NCI-H69 (cell line): ENCODE measurements around the gene AASDH.

ENCODE experiments used
- DNase-seq: peaks from one replicate; lab custom pipeline; 2025; lab: John Stamatoyannopoulos, UW

The AASDH gene

GRCh38 chr4:56316011-56316650 lies 71.2 kb downstream of the AASDH start:
- no peak for DNase-seq

DNA sequence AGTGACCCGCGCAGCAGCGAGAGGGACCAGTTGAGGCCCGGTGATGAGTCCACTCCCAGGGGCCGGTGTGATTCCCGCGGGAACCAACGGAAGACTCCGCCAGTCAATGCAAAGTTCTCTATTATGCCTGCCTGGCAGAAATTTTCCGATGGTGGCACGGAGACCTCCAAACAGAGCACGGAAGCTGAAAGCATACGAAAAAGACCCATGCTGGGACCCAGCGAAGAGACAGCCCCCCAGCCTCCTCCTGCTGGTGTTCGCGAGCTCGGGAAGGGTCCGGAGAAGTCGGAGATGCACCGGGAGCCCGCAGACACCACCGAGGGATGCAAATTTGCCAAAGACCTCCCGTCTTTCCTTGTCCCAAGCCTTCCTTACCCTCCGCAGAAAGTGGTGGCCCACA lies 71.7 kb downstream of the AASDH start:
- no peak for DNase-seq

- DNase-seq, result no peak
Observed at GRCh38 chr4:56315041-56315440, 72.2 kb downstream of the AASDH start.

GRCh38 chr4:56314207-56314915 lies 72.9 kb downstream of the AASDH start:
- no peak for DNase-seq

DNA sequence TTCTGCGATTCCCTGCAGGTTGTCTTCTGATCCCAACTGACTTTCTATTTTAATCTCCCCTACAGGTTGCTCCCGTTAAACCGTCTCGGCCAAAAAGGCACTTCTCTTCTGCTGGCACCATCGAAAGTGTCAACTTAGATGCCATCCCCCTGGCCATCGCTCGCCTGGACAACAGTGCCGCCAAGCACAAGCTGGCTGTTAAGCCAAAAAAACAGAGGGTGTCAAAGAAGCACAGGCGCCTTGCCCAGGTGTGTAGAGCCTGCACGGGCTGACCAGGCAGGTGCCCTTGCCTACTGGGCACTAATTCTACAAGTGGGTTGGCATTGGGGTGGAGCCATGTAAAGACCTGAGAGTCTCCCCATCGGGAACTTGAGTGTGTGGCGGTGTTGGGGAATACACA lies 74.2 kb downstream of the AASDH start:
- DNase-seq, result no peak

GRCh38 chr4:56311299-56311975 lies 75.9 kb downstream of the AASDH start:
- no peak for DNase-seq

DNA sequence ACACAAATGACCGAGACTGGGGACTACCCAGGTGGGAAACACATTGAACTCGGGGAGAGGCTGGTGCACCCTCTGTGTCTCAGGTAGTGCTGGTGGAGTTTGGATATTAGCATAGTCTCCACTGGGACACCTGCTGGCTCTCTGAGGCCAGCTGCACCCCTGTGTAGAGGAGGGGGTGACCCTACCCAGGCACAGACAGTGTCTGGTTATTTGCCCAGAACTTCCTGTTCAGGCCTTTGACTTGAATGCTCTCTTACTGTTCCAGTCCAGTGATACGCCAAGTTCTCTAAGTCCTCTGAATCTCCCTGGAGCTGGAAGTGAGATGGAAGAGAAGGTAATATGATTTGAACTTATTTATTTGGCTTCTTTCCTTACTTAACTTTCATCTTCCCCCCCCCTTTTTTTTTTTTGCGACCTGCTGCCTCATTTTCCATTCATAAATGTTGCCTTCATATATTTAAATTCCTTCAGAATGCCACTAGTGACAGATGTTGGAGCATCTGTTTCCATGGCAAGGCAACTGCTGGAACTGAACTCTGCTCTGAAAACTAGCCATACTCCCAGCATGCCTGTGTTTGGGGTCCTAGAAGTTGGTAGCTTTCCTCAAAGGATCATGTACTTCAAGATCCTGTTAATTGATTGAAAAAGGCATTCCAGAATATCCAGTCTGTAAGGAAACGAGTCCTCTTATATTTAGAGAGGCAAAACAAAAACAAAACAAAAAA lies 76.7 kb downstream of the AASDH start:
- DNase-seq, result no peak

GRCh38 chr4:56308384-56308783 lies 78.9 kb downstream of the AASDH start:
- DNase-seq, result no peak

DNA sequence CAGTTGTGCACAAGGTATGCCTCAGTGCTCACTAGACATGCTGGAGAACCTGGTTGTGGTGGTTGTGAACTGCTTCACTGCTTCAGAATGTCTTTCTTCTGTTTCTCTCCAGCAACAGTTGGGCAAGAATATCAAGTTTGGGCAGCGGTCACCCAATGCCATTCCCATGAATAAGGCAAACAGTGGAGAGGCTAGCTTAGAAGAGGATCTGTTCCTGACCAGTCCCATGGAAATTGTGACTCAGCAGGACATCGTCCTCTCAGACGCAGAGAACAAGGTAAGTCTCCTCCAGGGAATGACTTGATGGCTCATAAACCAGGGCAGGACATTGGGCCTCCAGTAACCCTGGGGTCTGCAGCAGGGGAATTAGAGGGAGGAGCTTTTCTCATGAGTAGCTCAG lies 79.9 kb downstream of the AASDH start:
- no peak for DNase-seq

- DNase-seq, result no peak
Observed at GRCh38 chr4:56305390-56305789, 81.9 kb downstream of the AASDH start.

GRCh38 chr4:56303921-56304320 lies 83.4 kb downstream of the AASDH start:
- DNase-seq, result peak; percentile 2

GRCh38 chr4:56302760-56303159 lies 84.5 kb downstream of the AASDH start:
- no peak for DNase-seq

DNA sequence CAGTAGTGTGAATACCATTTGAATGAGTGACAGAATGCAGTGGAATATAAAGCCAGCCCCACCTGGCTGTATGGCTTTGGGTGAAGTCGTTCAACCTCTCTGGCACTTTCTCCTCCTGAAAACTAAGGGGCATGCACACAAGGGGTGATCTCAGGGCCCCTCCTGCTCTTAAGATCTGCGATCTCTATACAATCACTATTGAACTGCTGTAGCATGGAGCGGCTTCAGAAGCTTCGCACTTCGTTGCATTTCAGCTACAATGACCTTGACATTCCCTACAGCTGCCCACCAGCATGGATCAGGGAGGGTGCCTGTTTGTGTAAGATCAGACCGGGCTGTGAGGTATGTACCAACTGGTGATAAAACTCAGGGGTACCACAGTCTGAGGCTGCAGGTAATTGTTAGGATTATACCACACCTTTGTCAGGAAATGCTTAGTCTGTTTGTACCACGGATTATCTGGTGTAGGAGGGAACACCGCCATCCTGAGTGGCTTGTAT lies 85.2 kb downstream of the AASDH start:
- DNase-seq, result no peak

DNA sequence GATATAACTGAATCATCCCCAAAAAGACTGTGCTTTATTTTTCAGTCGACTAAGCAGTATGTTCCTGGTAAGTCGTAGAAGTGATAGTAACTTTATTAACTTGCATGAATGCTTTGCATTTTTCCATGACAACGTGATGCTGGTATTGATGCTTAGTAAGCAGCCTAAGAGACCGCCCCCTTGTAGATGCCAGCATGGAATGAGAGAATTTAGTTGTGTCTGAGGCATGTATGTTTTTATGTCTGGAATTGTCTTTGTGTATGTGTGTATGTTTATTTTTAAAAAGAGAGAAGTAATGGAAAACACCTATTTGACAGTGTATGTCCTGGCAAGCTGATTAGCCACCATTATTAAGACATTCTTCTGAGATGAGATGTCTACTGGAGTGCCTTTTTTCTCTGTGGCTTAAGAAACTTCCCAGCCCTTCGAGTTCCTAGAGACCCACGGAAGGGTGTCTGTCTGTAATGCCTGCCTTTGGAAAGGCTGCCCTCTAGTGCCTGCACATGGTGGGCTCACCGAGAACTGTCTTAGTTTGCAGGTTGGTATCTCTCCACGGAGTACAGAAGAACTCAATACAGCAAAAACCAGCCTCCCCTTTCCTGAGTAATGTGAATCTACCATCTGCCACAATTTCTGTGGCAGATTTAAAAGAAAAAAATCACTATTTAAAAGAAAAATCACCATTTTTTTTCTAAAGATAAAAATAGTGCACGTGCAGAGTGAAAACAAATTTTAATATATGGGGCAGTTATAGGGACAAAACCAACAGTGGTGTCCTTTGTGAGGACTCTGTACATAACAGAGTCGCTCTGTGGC lies 85.9 kb downstream of the AASDH start:
- DNase-seq, result peak; percentile 78

DNA sequence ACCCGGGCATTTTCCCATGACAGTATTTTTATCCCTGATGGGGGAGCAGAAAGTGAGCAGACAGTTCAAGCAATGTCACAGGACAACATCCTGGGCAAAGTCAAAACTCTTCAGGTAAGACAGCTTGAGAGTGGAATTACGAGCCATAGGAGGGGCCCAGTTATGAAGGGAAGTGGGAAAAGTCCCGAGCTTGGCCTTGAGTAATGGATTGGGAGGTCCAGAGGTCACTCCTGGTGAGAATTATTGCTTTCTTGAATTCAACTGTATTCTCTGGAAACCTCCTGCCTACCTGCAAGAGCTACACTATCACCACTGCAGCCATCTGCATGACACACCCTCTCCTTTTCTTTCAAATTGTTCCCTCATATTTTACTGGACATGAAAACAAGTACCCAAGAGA lies 89.1 kb downstream of the AASDH start:
- no peak for DNase-seq

- DNase-seq, result no peak
Observed at GRCh38 chr4:56297776-56298175, 89.5 kb downstream of the AASDH start.

DNA sequence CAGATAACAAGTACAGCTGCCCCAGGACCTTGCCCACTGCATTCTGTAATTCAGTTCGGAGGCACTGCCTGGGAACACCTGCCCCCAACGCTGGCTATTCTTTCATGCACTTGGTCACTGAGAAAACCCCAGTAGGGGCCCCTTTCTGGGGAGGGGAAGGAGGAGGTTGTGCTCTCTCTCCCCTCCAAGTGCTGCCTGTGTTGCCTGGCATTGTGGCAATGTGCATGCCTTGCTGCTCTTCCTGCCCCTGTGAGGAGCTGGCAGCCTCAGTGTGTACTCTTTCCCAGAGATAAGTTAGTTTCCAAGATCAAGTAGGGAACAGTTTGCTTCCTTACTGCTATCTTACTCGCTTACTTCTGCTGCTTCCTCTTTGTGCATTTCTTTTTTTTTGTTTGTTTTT lies 90.8 kb downstream of the AASDH start:
- DNase-seq, result no peak

- no peak for DNase-seq
Observed at GRCh38 chr4:56293121-56293520, 94.2 kb downstream of the AASDH start.

GRCh38 chr4:56289934-56290333 lies 97.4 kb downstream of the AASDH start:
- DNase-seq, result no peak

DNA sequence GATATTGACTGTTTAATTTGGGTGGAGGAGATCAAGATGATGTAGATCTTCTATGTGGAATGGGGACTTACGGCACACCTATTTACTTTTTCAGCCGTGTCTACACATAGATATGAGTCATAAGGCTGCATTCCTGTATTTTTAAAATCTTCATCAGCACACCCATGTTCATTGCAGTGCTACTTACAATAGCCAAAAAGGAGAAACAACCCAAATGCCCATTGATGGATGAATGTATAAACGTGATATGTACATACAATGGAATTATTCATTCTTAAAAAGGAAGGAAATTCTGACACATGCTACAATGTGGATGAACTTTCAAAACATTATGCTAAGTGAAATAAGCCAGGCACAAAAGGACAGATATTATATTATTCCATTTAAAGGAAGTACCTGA lies 98.6 kb downstream of the AASDH start:
- DNase-seq, result no peak
